ENCODE data around the gene METTL22. TPM values are rescaled to one million over a fixed set of nuclear protein-coding genes. Genes with fewer than 3 reads are reported as not detected.

Gene METTL22
- total and polyA plus RNA-seq, 2 donors (not counting 1 experiment from before 2014, with no cell fraction given) = 49.5 to 62.9 TPM

DNA sequence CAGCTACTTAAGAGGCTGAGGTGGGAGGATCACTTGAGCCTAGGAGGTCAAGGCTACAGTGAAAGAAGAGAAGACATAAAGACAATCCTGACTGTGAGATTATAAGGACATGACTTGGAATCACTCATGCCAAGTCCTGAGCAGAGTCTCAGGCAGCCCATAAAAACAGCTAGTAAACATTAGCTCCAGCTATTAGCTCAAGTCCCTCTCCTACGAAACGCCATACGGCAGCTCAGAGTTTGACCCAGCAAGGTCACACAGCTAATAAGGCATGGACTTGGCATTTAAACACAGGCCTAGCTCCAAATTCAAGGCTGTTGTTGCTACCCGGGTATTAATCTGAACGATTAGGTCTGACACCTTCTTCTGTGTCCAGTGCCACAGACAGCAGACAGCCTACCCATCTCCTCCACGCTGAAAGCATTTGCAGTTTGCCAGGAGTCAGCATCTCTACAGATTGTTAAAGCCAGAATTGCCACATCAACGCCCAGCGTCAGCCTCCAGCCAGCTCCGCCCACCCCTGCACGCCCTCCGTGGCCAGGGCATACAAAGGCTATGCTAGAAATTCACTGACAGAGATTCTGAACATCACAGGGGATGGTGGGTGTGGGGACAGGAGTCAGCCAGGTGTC lies 21.2 kb upstream of the METTL22 start:
- Mint-ChIP-seq H3K27ac (no peak overlapping the region), H3K4me1 (no peaks in the 10 kb centered on the region), H3K9me3 (ENCODE audit: insufficient read depth) (peaks cover 3% of the 10 kb centered on the region), H3K27me3 (peaks cover 26% of the 10 kb centered on the region), H3K4me3 (no peak overlapping the region)
- H3K27me3 ChIP-seq (replicated peaks in 1 of 4; ENCODE audit: control extremely low read depth in 1 of 4, control insufficient read depth in 3 of 4, insufficient read depth in 4 of 4, low read length in 3 of 4) = peaks cover 0 to 7% (median 0%) of the 10 kb centered on the region in 4 experiments
- H4K20me1 ChIP-seq (ENCODE audit: control insufficient read depth, insufficient read depth, low read length, poor library complexity, severe bottlenecking) = no peaks in the 10 kb centered on the region
- no peaks in the 10 kb centered on the region for H3K36me3 ChIP-seq (replicated peaks in 1 of 2; ENCODE audit: control extremely low read depth in 1 of 2, control insufficient read depth in 1 of 2, extremely low read depth in 1 of 2, insufficient read depth in 2 of 2, low read length in 1 of 2)
- ATAC-seq (ENCODE audit: low read depth) (no peak), DNase-seq (no peak)
- 81% methylated on average over 10 of the region's 11 CpGs for WGBS (ENCODE audit: insufficient coverage)
- peaks cover 0 to 1% (median 0%) of the 10 kb centered on the region in 3 donors for H3K9me3 ChIP-seq (ENCODE audit: control extremely low read depth in 1 of 3, control insufficient read depth in 2 of 3, insufficient read depth in 1 of 3, low read length in 2 of 3)
- H2AFZ ChIP-seq (ENCODE audit: insufficient read depth, low read depth, low read length, poor library complexity, severe bottlenecking) = no peak overlapping the region
- ChIA-PET POLR2A (no interaction called here), CTCF (no interaction called here)
- no peaks in the 10 kb centered on the region for H3K79me2 ChIP-seq (ENCODE audit: control insufficient read depth, insufficient read depth, low read length)
- no peak overlapping the region for H3K4me2 ChIP-seq (replicated peaks; ENCODE audit: low read depth, low read length, poor library complexity, severe bottlenecking)
- no peak overlapping the region for H3K27ac ChIP-seq (ENCODE audit: low read length in 2 of 2)
- H3K9ac ChIP-seq (ENCODE audit: low read length) = no peak overlapping the region
- no peaks in the 10 kb centered on the region for H3K4me1 ChIP-seq (ENCODE audit: control insufficient read depth in 2 of 2, insufficient read depth in 2 of 2, low read length in 2 of 2)
- TF ChIP-seq, protein P1, sequence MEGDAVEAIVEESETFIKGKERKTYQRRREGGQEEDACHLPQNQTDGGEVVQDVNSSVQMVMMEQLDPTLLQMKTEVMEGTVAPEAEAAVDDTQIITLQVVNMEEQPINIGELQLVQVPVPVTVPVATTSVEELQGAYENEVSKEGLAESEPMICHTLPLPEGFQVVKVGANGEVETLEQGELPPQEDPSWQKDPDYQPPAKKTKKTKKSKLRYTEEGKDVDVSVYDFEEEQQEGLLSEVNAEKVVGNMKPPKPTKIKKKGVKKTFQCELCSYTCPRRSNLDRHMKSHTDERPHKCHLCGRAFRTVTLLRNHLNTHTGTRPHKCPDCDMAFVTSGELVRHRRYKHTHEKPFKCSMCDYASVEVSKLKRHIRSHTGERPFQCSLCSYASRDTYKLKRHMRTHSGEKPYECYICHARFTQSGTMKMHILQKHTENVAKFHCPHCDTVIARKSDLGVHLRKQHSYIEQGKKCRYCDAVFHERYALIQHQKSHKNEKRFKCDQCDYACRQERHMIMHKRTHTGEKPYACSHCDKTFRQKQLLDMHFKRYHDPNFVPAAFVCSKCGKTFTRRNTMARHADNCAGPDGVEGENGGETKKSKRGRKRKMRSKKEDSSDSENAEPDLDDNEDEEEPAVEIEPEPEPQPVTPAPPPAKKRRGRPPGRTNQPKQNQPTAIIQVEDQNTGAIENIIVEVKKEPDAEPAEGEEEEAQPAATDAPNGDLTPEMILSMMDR (IDR thresholded peaks at IDR 0.05) = no peak
- TF ChIP-seq EZH2 (IDR thresholded peaks at IDR 0.05; ENCODE audit: borderline replicate concordance, insufficient read depth, low read depth, low read length, poor library complexity, severe bottlenecking) = no peak
- H3K4me3 ChIP-seq (ENCODE audit: control extremely low read depth in 1 of 5, extremely low read depth in 1 of 5, insufficient read depth in 1 of 5, low read depth in 2 of 5, low read length in 4 of 5) = no peak overlapping the region
- intact Hi-C loops (cut with micrococcal nuclease) = no loop called here

GRCh38 chr16:8605554-8605953 lies 15.9 kb upstream of the METTL22 start:
- ATAC-seq (ENCODE audit: low read depth) (no peak), DNase-seq (no peak)
- Histone ChIP-seq H3K79me2 (ENCODE audit: control insufficient read depth, insufficient read depth, low read length) (no peaks in the 10 kb centered on the region), H3K4me1 (ENCODE audit: control insufficient read depth in 2 of 2, insufficient read depth in 2 of 2, low read length in 2 of 2) (no peaks in the 10 kb centered on the region), H3K4me3 (ENCODE audit: control extremely low read depth in 1 of 5, extremely low read depth in 1 of 5, insufficient read depth in 1 of 5, low read depth in 2 of 5, low read length in 4 of 5) (no peak overlapping the region), H3K9ac (ENCODE audit: low read length) (no peak overlapping the region), H2AFZ (ENCODE audit: insufficient read depth, low read depth, low read length, poor library complexity, severe bottlenecking) (no peak overlapping the region), H3K9me3 (ENCODE audit: control extremely low read depth in 1 of 3, control insufficient read depth in 2 of 3, insufficient read depth in 1 of 3, low read length in 2 of 3) (peaks cover 0 to 6% (median 1%) of the 10 kb centered on the region in 3 donors), H3K36me3 (replicated peaks in 1 of 2; ENCODE audit: control extremely low read depth in 1 of 2, control insufficient read depth in 1 of 2, extremely low read depth in 1 of 2, insufficient read depth in 2 of 2, low read length in 1 of 2) (no peaks in the 10 kb centered on the region), H4K20me1 (ENCODE audit: control insufficient read depth, insufficient read depth, low read length, poor library complexity, severe bottlenecking) (no peaks in the 10 kb centered on the region), H3K27ac (ENCODE audit: low read length in 2 of 2) (no peak overlapping the region), H3K27me3 (replicated peaks in 1 of 4; ENCODE audit: control extremely low read depth in 1 of 4, control insufficient read depth in 3 of 4, insufficient read depth in 4 of 4, low read length in 3 of 4) (peaks cover 0 to 13% (median 0%) of the 10 kb centered on the region in 4 experiments), H3K4me2 (replicated peaks; ENCODE audit: low read depth, low read length, poor library complexity, severe bottlenecking) (no peak overlapping the region)
- Mint-ChIP-seq H3K27ac (no peak overlapping the region), H3K4me3 (no peak overlapping the region), H3K27me3 (peaks cover 38% of the 10 kb centered on the region), H3K4me1 (no peaks in the 10 kb centered on the region), H3K9me3 (ENCODE audit: insufficient read depth) (no peaks in the 10 kb centered on the region)
- ChIA-PET POLR2A (no interaction called here), CTCF (no interaction called here)
- TF ChIP-seq, protein P1 (IDR thresholded peaks at IDR 0.05) = no peak
- no peak for TF ChIP-seq EZH2 (IDR thresholded peaks at IDR 0.05; ENCODE audit: borderline replicate concordance, insufficient read depth, low read depth, low read length, poor library complexity, severe bottlenecking)
- intact Hi-C loops (cut with micrococcal nuclease) = no loop called here

Measured in B cell (primary cell).